HG02678 (cell line): Measurements from ENCODE around the gene LYRM4.
A peak's percentile ranks its signal among the peaks of the same experiment; 100 is the strongest.

Source experiments
- ATAC-seq: cut with Tn5 transposase; IDR thresholded peaks from one replicate; pipeline ENCODE4 v1.9.1; 2021; ENCODE audit warnings: mild to moderate bottlenecking, moderate library complexity; ENCODE audit not compliant: unreplicated experiment

LYRM4 gene

GRCh38 chr6:5260661-5261544, at the start of gene LYRM4, which contains the start of gene FARS2:
LYRM4 (minus strand) TSS chr6:5260950; CDS start chr6:5260733, 217 bp downstream.
FARS2 (plus strand) TSS chr6:5261513.
- ATAC-seq: peak; percentile 79

GRCh38 chr6:5308066-5308465, 47.3 kb upstream of the LYRM4 start:
- no peak for ATAC-seq

DNA sequence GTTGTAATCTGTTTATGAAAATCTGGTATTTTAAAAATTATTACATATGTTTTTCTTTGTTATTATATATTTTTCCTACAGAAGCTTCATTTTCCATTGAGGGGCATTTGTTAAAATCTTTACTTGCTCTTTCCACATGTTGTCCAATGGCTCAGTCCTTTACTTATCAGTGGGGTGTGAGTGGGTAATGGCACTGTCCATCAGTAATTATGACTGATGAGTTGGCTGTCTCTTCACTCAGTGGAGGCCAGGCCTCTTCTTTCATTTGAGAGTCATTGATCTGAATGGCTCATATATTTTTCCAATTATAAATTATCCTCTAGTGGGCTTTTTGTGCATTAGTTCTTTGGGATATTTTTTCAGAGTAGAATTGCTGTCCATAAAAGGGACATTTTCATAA, 46.3 kb upstream of the LYRM4 start:
- no peak for ATAC-seq

DNA sequence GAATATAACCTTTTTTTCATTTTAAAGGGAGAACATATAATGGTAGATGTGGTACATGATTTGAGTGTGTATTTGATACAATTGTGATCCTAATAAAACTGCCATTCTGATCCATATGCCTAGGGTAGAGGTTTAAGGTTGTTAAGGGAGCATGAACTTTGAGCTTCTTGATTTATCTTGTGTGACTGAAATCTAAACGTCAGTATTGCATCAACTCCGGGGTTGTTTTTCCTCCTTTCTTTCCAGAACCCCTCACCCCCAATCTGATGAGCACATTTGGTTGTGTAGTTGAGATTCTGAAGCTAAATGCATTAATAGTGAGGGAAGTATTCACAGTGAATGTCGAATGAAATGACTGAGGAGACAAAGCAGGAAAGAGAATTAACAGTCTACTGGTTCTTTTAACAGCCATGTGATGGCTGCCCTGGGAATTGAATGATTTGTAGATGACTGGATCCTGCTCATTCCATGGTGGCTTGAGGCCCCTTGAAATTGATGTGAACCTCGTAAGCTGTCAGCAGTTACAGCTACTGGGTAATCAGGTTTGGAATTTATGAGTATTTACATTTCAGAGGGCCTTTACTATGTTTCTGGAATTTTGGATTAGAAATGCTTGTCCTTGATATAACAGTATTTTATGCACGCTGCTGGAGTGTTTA, 45.3 kb upstream of the LYRM4 start:
- ATAC-seq: no peak

DNA sequence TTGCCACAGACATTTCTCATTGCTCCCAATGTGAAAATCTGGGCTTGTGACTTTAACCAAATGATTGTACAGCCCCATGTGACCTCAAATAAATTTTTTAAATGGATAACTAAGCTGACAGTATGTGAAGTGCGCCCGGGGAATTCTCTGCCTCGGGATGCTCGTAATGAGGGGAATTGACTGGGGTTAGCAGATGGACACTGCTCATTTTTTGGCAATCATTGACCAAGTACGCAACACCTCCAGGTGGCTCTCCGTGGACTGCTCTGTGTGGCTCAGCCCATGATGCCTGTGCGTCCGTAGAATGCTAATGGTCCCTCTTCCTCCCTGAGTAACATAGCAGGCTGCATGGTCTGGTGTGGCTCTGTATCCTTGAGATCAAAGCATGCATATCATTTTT, 42.9 kb upstream of the LYRM4 start:
- ATAC-seq: no peak

GRCh38 chr6:5302995-5303622, 42.4 kb upstream of the LYRM4 start:
- peak; percentile 59 for ATAC-seq

DNA sequence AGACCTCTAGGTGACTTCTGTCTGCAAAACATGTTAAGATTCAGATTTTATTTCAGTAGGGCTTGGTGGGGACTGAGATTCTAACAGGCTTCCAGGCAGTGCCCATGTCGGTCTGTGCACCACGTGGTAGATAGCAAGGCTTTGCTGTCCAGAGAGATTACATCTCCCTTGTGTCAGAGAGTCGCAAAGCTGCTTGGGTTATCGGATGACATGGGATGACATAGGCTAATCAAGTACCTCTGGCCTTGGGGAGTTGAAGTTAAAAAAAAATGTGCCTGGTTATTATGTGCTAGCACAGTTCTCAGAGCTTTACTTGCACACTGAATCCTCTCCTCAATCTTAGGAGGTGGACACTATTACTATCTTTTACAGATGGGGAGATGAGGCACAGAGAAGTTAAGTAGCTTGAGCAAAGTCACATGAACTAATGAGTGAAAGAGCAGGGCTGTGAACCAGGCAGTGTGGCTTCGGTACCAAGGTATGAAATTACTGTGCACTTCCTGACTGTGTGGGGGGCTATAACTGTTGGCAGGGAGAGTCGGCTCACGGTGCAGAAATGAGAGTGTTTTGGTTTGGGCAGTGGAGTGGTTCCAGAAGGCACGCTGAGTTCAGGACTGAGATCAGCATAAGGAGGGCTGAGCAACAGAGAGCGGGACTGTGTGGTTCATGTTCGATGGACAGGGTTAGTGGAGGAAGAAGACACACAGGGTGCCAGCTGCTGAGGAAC, 41.6 kb upstream of the LYRM4 start:
- ATAC-seq: peak; percentile 89

DNA sequence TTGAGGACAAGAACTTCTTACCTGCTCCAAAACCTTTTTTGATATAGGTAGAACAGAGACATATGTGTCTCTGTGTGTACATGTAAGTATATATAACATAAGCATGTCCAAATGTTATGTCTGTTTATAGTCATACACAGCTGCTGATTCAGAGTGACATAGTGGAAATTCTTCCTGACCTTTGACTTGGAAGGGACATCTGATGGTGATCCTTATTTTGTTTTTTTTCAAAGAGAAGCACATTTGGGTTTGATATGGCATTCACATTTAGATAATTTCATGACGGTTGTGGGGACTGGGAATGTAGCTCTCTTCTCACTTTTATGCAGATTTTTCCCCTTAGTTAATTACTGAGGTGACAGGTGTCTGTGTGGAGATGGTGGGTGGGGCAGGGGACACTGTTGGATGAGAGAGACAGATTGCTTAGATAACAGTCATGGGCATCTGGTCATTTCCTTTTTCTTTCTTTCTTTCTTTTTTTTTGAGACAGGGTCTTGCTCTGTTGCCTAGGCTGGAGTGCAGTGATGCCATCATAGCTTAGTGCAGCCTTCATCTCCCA, 39.5 kb upstream of the LYRM4 start:
- no peak for ATAC-seq

DNA sequence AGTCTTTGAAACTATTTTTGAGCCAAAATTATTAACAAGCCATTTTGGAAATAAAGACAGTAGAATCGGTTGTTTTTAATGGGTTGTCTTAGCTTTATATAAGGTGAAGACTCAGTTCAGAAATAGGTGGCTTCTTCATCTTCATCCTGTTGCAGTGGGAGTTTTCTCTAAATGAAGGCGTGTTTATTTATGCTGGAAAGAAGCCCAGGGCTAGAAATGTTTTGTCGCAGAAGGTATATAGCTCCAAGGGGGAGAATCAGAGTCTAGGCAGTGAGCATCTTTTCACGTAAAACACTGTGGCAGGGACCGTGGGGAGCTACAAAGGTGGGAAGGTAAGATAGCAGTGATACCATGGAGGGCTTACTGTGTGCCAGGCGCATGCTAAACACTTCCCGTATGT, 34.9 kb upstream of the LYRM4 start:
- ATAC-seq: no peak

GRCh38 chr6:5294392-5295211, 33.9 kb upstream of the LYRM4 start:
- no peak for ATAC-seq

GRCh38 chr6:5293692-5294091, 32.9 kb upstream of the LYRM4 start:
- ATAC-seq: no peak

- ATAC-seq: no peak
These were observed 31.4 kb upstream of the LYRM4 start for GRCh38 chr6:5292154-5292553.

DNA sequence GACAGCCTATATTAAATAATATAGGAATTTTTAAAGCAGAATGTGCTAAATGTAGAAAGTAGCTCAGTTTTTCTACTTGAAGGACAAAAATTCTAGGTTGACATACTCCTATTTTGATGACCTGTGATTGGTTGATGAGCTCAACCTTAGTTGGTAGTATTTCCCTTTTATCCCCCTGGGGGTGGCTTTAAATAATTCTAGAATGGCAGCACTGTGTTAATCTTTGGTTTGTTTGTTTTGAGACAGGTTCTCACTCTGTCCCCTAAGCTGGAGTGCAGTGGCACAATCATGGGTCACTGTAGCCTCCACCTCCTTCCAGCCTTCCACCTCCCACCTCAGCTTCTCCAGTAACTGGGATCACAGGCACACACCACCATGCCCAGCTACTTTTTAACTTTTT, 29.8 kb upstream of the LYRM4 start:
- ATAC-seq: no peak

DNA sequence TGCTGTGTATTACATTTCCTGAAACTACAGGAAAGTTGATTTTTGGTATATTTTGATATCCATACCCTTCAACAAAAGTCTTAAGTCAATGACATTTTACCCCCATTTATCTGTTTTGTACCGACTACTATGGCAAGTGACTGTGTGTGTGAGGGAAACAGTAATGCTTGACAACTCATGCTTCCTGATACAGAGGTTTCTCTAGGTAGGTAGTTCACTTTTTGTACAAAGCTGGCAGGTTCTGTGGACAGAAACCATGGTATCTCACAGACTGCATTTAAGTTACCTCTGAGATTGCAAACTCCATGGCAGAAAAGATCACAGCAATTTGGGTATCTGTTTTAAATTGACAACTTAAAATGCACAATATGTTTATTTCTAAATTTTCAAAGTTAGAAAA, 29.3 kb upstream of the LYRM4 start:
- no peak for ATAC-seq

- no peak for ATAC-seq
These were observed 27.2 kb upstream of the LYRM4 start for GRCh38 chr6:5287966-5288297.

DNA sequence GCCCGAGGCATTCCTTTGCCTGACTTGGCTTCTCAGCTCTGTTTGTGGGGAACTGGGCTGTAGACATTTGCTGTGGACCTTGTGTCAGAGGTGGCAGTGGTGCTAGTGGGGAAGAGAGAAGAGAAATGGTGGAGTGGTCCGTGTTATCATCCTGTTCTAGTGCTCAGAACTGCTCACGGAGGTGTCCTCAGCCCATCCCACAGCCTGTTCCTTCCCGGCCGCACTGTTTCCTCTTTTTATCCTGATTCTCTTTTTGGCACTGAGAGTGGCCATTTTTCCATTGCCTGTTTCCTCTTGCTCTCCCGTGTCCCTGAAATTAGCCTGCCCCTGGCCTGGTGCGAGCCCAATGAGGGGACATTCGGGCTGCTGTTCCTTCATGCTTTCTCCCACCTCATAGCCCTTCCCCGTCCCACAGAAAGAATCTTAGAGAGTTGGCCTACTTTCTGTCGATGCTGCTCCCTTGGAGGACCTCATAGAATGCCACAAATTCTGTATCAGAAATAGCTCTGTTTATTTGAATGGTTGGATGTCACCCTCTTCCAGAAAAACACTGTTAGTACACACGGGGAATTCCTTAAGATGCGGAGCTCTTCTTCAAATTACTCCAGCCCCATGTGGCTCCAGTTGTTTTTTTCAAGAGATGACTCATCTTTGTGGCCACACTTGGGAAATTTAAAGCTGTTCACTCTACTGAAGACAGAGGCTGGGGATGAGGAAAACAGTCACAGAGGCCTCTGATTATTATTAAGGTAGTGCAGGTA, 26.6 kb upstream of the LYRM4 start:
- no peak for ATAC-seq

DNA sequence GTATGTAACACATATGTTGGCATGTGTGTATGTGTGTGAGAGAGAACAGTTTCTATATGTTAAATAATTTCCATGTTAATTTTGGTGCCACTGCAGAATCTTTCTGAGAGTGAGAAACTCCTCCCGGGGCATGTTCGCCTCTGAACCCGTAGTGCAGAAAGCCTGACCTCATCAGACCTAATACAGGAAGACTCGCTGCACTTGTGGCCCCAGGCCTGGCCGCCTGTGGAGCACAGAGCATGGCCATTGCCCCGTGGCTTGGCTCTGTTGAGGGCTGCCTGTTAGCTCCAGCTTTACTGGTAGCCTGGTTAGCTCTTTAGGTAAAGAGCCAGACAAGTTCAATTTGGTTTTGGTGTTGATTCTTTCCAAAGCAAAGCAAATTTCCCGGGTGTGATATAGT, 26.0 kb upstream of the LYRM4 start:
- ATAC-seq: no peak

GRCh38 chr6:5285526-5285925, 24.8 kb upstream of the LYRM4 start:
- no peak for ATAC-seq

DNA sequence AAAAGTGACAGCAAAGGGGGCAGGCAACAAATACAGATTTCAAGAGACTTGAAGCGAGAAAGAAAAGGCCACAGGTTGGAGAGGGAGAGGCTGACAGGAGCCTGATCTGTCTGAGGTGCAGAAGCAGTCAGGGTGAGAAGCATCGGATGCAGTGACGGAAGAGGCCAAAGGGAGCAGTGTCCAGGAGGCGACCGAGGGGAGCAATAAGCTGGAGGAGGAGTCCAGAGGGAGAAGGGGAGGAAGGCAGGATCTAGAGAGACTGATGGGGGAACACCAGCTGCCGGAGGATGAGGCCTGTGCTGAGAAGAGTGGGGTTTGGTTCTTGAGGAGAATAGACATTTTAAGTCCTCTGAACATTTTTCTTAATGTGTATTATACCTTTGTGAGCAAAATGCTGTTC, 24.3 kb upstream of the LYRM4 start:
- no peak for ATAC-seq
